Liver (tissue), 9 donors: ENCODE results near the gene COL4A1. TPM values are rescaled to one million over a fixed set of nuclear protein-coding genes. Genes with fewer than 3 reads are reported as not detected.

Experiments used
- DNase-seq: peaks from one replicate; pipeline ENCODE4 v3.0.0-alpha.2; 2017; ENCODE audit warnings: low spot score
- H3K27ac ChIP-seq, 2 donors: one replicate each; pipeline ENCODE4 v1.7.0; 2013; ENCODE audit warnings: inconsistent platforms in 2 of 2, low read length in 2 of 2, control low read depth in 1 of 2, low read depth in 1 of 2, mild to moderate bottlenecking in 1 of 2
- H3K27me3 ChIP-seq, 4 donors: one replicate each; pipeline versions ENCODE4 v1.6.1 to v1.7.0; 2013; ENCODE audit warnings: low read length in 3 of 4, inconsistent platforms in 1 of 4, mild to moderate bottlenecking in 1 of 4, moderate library complexity in 1 of 4; ENCODE audit not compliant: control insufficient read depth in 4 of 4, insufficient read depth in 4 of 4
- H3K36me3 ChIP-seq, 4 donors: one replicate each; pipeline versions ENCODE4 v1.6.1 to v1.7.0; 2013; ENCODE audit warnings: low read length in 3 of 4, mild to moderate bottlenecking in 3 of 4, low read depth in 1 of 4, moderate library complexity in 1 of 4; ENCODE audit not compliant: control insufficient read depth in 4 of 4, insufficient read depth in 3 of 4
- H3K4me1 ChIP-seq, 4 donors: one replicate each; pipeline versions ENCODE4 v1.6.1 to v1.7.0; 2013; ENCODE audit warnings: low read length in 3 of 4, mild to moderate bottlenecking in 3 of 4, moderate library complexity in 1 of 4; ENCODE audit not compliant: control insufficient read depth in 4 of 4, insufficient read depth in 4 of 4
- H3K4me3 ChIP-seq, 3 donors: one replicate each; pipeline versions ENCODE4 v1.6.1 to v1.7.0; 2013; ENCODE audit warnings: low read length in 3 of 3, control low read depth in 1 of 3, low read depth in 1 of 3, mild to moderate bottlenecking in 1 of 3
- H3K9ac ChIP-seq, 2 donors: one replicate each; pipeline ENCODE4 v1.7.0; 2013; ENCODE audit warnings: low read length in 2 of 2, mild to moderate bottlenecking in 2 of 2, moderate library complexity in 2 of 2, control low read depth in 1 of 2, low read depth in 1 of 2
- H3K9me3 ChIP-seq, 4 donors: one replicate each; pipeline versions ENCODE4 v1.6.1 to v1.7.0; 2013; ENCODE audit warnings: low read length in 3 of 4; ENCODE audit not compliant: control insufficient read depth in 4 of 4
- ATF3 ChIP-seq: IDR thresholded peaks from 2 replicates; pipeline ENCODE4 v1.6.1; 2016; ENCODE audit warnings: antibody characterized with exemption
- FOXA1 ChIP-seq: IDR thresholded peaks from 2 replicates; pipeline ENCODE4 v1.6.1; 2016; ENCODE audit warnings: antibody characterized with exemption
- GABPA ChIP-seq, 2 donors: IDR thresholded peaks in 1 of 2; conservative IDR thresholded peaks in 1 of 2; 2 replicates each; pipeline ENCODE4 v1.6.1; 2016; ENCODE audit warnings: antibody characterized with exemption in 2 of 2, mild to moderate bottlenecking in 1 of 2, moderate library complexity in 1 of 2
- HNF4A ChIP-seq, 2 donors: conservative IDR thresholded peaks; 2 replicates each; pipeline ENCODE4 v1.6.1; 2016; ENCODE audit warnings: antibody characterized with exemption in 2 of 2, mild to moderate bottlenecking in 2 of 2
- HNF4G ChIP-seq: IDR thresholded peaks from 2 replicates; pipeline ENCODE4 v1.6.1; 2016; ENCODE audit warnings: antibody characterized with exemption
- JUND ChIP-seq, 2 donors: IDR thresholded peaks; 2 replicates each; pipeline ENCODE4 v1.6.1; 2016; ENCODE audit warnings: antibody characterized with exemption in 2 of 2
- NR2F2 ChIP-seq: IDR thresholded peaks from 2 replicates; pipeline ENCODE4 v1.6.1; 2016; ENCODE audit warnings: antibody characterized with exemption
- RAD21 ChIP-seq, 2 donors: IDR thresholded peaks; 2 replicates each; pipeline ENCODE4 v1.6.1; 2016; ENCODE audit warnings: antibody characterized with exemption in 2 of 2, mild to moderate bottlenecking in 2 of 2
- RXRA ChIP-seq, 2 donors: IDR thresholded peaks; 2 replicates each; pipeline ENCODE4 v1.6.1; 2017 to 2018; ENCODE audit warnings: antibody characterized with exemption in 2 of 2, mild to moderate bottlenecking in 1 of 2
- WGBS: extraction: QIAGEN DNeasy Blood & Tissue Kit; methylation state at CpG from one replicate; pipeline ENCODE4 v1.1.7; 2013; 5-methylcytosine and 5-hydroxymethylcytosine counted together
- polyA plus RNA-seq, 2 donors: library from polyadenylated mRNA; stranded (reverse) in 1 of 2; unstranded in 1 of 2; fragments of 200-250 nt in 1 of 2; fragments of >200 nt in 1 of 2; fragmentation: Nextera tagmentation in 1 of 2; extraction: Ambion mirVana in 1 of 2; gene quantifications; one replicate each; pipeline versions ENCODE4 v1.2.1 to v1.2.3, GENCODE V29; 2013 to 2015
- total RNA-seq, 2 donors: library from RNA; depleted of rRNA; stranded (reverse); fragments of >200 nt; gene quantifications; one replicate each; pipeline ENCODE4 v1.2.3, GENCODE V29; 2014
- TF ChIP-seq, protein P1 (sequence below): IDR thresholded peaks from 2 replicates; pipeline ENCODE4 v1.6.1; 2016; ENCODE audit warnings: antibody characterized with exemption
- donor health status: healthy.
- donor health status: healthy.
- donor health status: healthy.
- donor health status: healthy.
- donor health status: healthy.

COL4A1 gene
- total and polyA plus RNA-seq, 4 donors: 5.0 to 68.5 (median 37.9) TPM

GRCh38 chr13:110345266-110345665 lies 38.3 kb upstream of the COL4A1 start (continued):
- TF ChIP-seq, protein P1, sequence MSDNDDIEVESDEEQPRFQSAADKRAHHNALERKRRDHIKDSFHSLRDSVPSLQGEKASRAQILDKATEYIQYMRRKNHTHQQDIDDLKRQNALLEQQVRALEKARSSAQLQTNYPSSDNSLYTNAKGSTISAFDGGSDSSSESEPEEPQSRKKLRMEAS: no peak
- TF ChIP-seq RXRA (IDR thresholded peaks at IDR 0.05) (no peak), ATF3 (no peak)

- H3K4me3 ChIP-seq: no peak overlapping the region
- no peaks in the 10 kb centered on the region for H3K36me3 ChIP-seq
- H3K9me3 ChIP-seq: no peaks in the 10 kb centered on the region
- no peak overlapping the region for H3K9ac ChIP-seq
- no peak for TF ChIP-seq HNF4G
- H3K4me1 ChIP-seq: peaks cover 0 to 3% (median 0%) of the 10 kb centered on the region in 4 donors
- DNase-seq: no peak
- peaks cover 0 to 3% (median 0%) of the 10 kb centered on the region in 4 donors for H3K27me3 ChIP-seq
- 86% methylated on average over 5 of the region's 5 CpGs for WGBS
- H3K27ac ChIP-seq: no peak overlapping the region
Observed at GRCh38 chr13:110344320-110344719, 37.4 kb upstream of the COL4A1 start.

DNA sequence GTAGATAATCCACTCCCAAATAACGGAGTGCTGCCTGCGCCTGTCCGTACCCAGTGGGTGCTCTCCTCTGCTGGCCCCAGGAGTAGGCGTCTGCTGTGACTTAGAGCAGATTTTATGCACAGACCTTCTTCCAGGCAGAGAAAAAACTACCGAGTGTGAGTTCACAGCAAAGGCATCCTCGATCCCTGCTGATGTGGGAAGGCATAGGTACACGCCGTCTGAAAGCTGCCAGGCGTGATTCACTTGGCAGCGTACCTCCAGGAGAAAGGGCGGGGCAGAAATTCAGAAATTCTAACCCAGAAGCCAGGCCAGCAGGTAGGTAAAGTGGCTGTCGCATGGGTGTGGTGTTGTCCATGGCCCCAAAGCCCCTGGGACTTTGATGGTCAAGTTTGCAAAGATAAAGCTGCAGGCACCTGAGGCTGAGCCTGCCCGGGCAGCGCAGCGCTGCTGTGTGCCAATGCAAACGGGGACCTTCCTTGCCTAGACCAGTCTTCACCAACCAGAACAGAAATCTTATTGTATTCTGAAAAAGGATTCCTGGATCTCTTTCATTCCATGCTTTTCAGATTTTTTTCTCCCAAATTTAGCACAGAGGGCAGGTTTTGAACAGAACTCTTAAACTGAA lies 36.4 kb upstream of the COL4A1 start:
- H3K27me3 ChIP-seq: peaks cover 0 to 3% (median 0%) of the 10 kb centered on the region in 4 donors
- H3K4me1 ChIP-seq: peaks cover 0 to 3% (median 0%) of the 10 kb centered on the region in 4 donors
- no peak overlapping the region for H3K9ac ChIP-seq
- no peak overlapping the region for H3K27ac ChIP-seq
- 78% methylated on average over 16 of the region's 16 CpGs for WGBS
- H3K36me3 ChIP-seq: no peaks in the 10 kb centered on the region
- no peak for DNase-seq
- no peaks in the 10 kb centered on the region for H3K9me3 ChIP-seq
- no peak overlapping the region for H3K4me3 ChIP-seq
- TF ChIP-seq HNF4A (conservative IDR thresholded peaks at IDR 0.05) (no peak), JUND (IDR thresholded peaks at IDR 0.05) (no peak), ATF3 (no peak), FOXA1 (no peak)

DNA sequence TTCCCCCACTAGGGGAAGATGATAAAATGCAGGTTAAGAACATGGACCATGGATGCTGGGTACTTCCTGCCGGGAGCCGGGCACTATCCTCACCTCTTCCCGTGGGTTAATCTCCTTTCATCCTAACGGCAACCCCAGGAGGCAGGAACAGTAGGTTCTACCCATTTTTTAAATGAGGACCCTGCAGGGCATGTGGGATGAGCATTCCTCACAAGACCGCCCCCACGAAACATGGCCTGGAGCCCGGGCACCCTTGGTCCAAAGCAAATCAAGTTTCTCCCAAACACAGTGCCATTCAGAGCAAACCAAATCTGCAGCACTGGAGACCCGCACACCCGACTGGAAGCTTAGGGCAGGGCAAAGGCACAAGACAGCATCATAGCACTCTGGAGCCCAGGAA lies 35.5 kb upstream of the COL4A1 start:
- Histone ChIP-seq H3K27ac (peak overlapping the region; percentile 38 to 85), H3K4me3 (no peak overlapping the region), H3K36me3 (no peaks in the 10 kb centered on the region), H3K27me3 (no peaks in the 10 kb centered on the region), H3K9me3 (no peaks in the 10 kb centered on the region), H3K4me1 (peaks cover 0 to 3% (median 0%) of the 10 kb centered on the region in 4 donors), H3K9ac (no peak overlapping the region)
- DNase-seq: no peak
- 79% methylated on average over 9 of the region's 9 CpGs for WGBS
- no peak for TF ChIP-seq RAD21 (IDR thresholded peaks at IDR 0.05)
- TF ChIP-seq NR2F2: no peak
- no peak for TF ChIP-seq JUND (IDR thresholded peaks at IDR 0.05)
- no peak for TF ChIP-seq HNF4G
- TF ChIP-seq GABPA (IDR thresholded peaks at IDR 0.05 in 1 of 2, conservative IDR thresholded peaks at IDR 0.05 in 1 of 2): no peak
